Measurements from ENCODE around the gene RAB24. TPM values are rescaled to one million over a fixed set of nuclear protein-coding genes. Genes with fewer than 3 reads are reported as not detected.

The RAB24 gene
- total RNA-seq, 4 donors from 2014 or later = 8.2 to 62.0 (median 19.3) TPM

- Histone ChIP-seq H3K36me3 (no peaks in the 10 kb centered on the region), H3K27ac (no peak overlapping the region), H3K9me3 (no peaks in the 10 kb centered on the region), H3K27me3 (no peaks in the 10 kb centered on the region), H3K4me3 (no peak overlapping the region), H3K4me1 (no peaks in the 10 kb centered on the region)
- no peak for TF ChIP-seq CTCF (IDR thresholded peaks at IDR 0.05)
- TF ChIP-seq POLR2A (IDR thresholded peaks at IDR 0.05) = no peak
- no peak for DNase-seq
- intact Hi-C loops (cut with DNase I; ENCODE audit: low total_unique reads) = no loop called here
These were observed 29.4 kb upstream of the RAB24 start for GRCh38 chr5:177332896-177333260.

DNA sequence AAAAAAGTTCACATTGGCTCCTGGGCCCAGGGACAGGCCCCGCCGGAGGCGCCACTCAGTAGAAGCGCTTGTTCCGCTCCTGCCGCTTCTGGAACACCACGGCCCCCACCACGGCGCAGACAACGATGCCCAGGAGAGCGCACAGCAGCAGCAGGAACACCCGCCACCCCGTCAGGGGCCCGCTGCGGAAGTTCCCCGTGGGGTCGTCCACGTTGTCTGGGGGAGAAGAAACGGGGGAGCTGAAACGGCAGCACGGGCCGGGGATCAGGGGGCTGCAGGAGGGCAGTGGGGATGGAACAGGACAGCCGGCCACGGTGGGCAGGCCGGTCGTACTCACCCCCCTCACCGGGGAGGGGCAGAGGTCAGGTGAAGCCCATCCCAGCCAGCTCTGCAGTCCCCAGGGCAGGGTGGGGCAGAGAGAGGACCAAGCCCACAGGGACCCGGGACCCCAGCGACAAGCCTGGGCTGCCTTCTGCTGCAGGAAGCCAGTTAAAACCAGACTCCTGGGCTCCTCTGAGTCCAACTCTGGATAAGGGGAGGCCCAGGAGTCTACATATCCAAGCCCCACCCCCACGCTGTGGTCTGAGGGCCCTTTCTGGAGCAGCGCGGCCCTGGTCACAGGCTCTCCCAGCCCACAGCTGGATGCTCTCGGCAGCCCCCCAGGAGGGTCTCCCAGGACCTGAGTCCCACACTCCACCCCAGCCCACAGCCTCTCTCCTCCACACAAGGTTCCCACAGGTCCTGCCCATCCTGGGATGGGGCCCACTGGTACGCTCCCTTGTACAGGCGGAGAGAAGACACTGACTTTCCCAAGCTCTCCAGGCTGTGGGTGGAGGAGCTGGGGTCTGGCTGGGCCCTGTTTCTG is 28.7 kb upstream of the RAB24 start:
- Histone ChIP-seq H3K27me3 (no peaks in the 10 kb centered on the region), H3K9me3 (no peaks in the 10 kb centered on the region), H3K27ac (no peak overlapping the region), H3K4me1 (no peaks in the 10 kb centered on the region), H3K4me3 (no peak overlapping the region), H3K36me3 (no peaks in the 10 kb centered on the region)
- no peak for DNase-seq
- TF ChIP-seq CTCF (IDR thresholded peaks at IDR 0.05) = no peak
- no peak for TF ChIP-seq POLR2A (IDR thresholded peaks at IDR 0.05)
- intact Hi-C loops (cut with DNase I; ENCODE audit: low total_unique reads) = no loop called here

DNA sequence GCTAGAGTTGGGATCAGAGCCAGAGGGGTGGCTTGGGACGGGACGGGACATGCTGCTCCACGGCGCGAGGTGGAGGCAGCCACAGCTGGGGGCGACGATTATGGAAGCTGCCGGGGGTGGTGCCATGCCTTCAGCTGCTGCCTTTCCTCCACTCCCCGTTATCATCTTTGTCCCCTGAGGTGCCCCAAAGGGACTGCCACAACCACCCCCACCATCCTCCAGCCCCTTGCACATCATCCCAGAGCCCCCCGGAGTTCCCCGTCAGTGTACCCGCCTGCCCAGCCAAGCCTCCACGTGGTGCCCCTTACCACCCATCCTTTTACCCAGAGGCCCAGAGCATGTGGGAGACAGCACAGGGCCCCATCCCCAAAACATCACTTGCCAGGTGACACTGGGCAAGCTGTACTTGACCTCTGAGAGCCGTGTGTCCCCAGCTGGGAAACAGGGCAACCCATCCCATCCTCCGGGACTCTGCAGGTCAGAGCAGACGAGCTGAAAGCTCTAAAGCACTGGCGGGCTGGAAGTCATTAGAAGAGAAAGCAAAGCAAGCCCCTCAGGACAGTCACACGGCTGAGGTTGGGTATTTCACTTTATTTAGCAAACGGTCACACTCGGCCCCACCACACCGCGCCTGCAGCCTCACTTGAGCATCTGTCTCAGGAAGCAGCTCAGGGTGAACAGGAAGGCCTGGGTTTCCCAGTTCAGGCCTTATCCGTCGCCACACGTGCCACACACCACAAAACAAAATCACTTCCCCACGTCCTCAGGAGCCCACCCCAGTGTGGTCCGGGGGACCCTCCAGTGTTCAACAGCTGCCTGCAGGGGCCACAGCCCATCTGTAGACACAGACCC is 27.7 kb upstream of the RAB24 start:
- Histone ChIP-seq H3K4me1 (no peaks in the 10 kb centered on the region), H3K27ac (no peak overlapping the region), H3K27me3 (no peaks in the 10 kb centered on the region), H3K4me3 (no peak overlapping the region), H3K36me3 (no peaks in the 10 kb centered on the region), H3K9me3 (no peaks in the 10 kb centered on the region)
- intact Hi-C loops (cut with DNase I; ENCODE audit: low total_unique reads) = no loop called here
- TF ChIP-seq POLR2A (IDR thresholded peaks at IDR 0.05) (no peak), CTCF (IDR thresholded peaks at IDR 0.05) (no peak)
- no peak for DNase-seq

GRCh38 chr5:177329883-177330282 is 26.4 kb upstream of the RAB24 start:
- Histone ChIP-seq H3K27ac (no peak overlapping the region), H3K36me3 (no peaks in the 10 kb centered on the region), H3K27me3 (no peaks in the 10 kb centered on the region), H3K4me1 (no peaks in the 10 kb centered on the region), H3K4me3 (no peak overlapping the region), H3K9me3 (no peaks in the 10 kb centered on the region)
- DNase-seq = no peak
- intact Hi-C loops (cut with DNase I; ENCODE audit: low total_unique reads) = no loop called here
- TF ChIP-seq CTCF (IDR thresholded peaks at IDR 0.05) = no peak
- TF ChIP-seq POLR2A (IDR thresholded peaks at IDR 0.05) = no peak
